Retinal pigment epithelial cell (primary cell): Measurements from ENCODE around the gene KRAS.
A peak's percentile ranks its signal among the peaks of the same experiment; 100 is the strongest.

Experiments used
- DNase-seq: peaks from one replicate; pipeline ENCODE4 v3.0.0-alpha.2; 2010; ENCODE audit warnings: low read depth
- H3K4me3 ChIP-seq: 2 replicates; pipeline ENCODE4 v1.5.1; 2011; ENCODE audit warnings: mild to moderate bottlenecking, low read length, control low read depth, moderate library complexity
- TF ChIP-seq, protein P1 (sequence below): conservative IDR thresholded peaks from 2 replicates; pipeline ENCODE4 v1.5.1; 2011; ENCODE audit warnings: low read depth, low read length, control low read depth, inconsistent platforms

The KRAS gene

DNA sequence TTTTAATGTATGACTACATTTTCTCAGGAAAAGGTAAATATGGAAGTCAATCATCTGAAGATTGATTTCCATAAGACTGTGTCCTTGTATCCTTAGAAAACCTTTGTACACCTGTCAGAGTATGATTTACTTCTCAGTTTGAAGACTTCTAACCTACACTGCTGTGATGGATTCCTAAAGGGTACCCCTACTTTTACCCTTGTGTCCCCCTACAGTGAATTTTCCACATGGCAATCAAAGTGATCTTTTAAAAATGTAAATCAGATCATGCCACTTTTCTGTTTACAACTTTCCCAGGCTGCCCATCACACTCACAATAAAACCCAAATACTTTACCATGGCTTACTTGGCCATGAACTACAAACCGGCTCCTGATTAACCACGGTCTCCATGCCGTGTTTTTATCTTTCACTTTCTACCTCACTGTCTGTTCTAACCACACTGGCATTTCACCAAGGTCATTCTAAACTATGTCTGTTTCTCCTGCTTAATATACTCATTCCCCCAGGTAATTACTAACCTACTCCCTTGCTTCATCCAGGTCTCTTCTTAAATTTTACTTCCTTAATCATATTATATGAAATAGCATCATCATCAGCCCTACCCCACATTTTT lies 63.8 kb downstream of the KRAS start:
- TF ChIP-seq, protein P1, sequence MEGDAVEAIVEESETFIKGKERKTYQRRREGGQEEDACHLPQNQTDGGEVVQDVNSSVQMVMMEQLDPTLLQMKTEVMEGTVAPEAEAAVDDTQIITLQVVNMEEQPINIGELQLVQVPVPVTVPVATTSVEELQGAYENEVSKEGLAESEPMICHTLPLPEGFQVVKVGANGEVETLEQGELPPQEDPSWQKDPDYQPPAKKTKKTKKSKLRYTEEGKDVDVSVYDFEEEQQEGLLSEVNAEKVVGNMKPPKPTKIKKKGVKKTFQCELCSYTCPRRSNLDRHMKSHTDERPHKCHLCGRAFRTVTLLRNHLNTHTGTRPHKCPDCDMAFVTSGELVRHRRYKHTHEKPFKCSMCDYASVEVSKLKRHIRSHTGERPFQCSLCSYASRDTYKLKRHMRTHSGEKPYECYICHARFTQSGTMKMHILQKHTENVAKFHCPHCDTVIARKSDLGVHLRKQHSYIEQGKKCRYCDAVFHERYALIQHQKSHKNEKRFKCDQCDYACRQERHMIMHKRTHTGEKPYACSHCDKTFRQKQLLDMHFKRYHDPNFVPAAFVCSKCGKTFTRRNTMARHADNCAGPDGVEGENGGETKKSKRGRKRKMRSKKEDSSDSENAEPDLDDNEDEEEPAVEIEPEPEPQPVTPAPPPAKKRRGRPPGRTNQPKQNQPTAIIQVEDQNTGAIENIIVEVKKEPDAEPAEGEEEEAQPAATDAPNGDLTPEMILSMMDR = no peak
- H3K4me3 ChIP-seq = no peak overlapping the region
- no peak for DNase-seq

DNA sequence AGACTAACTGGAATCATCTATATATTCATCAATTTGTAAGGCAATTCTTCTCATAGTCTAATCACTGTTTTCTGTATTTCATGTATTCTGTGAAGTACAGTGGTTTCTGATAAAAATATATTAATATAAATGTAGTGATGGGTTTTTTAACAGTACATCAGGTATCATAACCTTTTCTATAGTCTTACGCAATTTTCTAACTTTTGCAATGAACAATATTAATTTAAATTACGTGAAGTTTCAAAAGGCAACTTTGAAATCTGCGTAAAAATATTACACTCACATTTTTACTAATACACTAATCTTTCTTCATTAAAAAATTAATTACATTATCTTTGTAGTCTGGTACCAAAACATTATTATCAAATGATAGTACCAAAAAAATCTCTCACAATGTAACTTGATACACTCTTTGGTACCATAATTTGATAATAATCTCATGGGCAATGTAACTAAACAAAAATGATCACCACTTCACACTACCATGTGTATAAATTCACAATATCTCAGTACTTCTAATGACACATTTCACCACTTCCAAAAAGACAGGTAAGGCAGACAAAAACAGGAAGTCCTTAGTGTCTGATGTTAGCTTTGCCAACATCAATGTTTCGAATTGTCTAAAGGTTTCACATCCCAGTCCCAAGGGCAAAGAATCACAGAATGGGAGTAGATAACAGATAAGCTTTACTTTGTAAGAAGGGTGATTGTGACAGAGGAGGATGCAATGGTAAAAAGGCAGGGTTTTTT lies 64.5 kb downstream of the KRAS start:
- DNase-seq = no peak
- no peak overlapping the region for H3K4me3 ChIP-seq
- TF ChIP-seq, protein P1 = no peak

DNA sequence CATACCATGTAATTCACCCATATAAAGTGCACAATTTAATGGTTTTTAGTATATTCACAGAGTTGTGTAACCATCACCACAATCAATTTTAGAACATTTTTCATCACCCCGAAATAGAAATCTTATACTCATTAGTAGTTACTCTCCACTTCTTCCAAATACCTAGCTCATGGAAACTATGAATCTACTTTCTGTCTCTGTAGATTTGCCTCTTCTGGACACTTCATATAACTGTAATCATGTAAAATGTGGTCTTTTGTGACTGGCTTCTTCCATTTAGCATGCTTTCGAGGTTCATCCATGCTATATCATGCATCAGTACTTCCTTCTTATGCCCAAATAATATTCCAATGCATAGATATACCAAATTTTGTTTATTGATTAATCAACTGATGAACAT lies 66.6 kb downstream of the KRAS start:
- DNase-seq = no peak
- H3K4me3 ChIP-seq = no peak overlapping the region
- TF ChIP-seq, protein P1 = no peak

DNA sequence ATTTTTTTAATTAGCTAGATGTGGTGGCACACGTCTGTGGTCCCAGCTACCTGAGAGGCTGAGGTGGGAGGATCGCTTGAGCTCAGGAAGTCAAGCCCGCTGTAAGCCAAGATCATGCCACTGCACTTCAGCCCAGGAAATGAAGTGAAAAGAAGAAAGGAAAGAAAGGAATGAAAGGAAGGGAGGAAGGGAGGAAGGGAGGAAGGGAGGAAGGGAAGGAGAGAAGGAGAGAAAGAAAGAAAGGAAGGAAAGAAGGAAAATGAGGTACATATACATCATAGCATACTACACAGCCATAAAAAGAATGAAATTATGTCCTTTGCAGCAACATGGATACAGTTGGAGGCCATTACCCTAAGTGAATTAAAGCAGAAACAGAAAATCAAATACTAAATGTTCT lies 68.0 kb downstream of the KRAS start:
- TF ChIP-seq, protein P1 = no peak
- H3K4me3 ChIP-seq = no peak overlapping the region
- DNase-seq = no peak

DNA sequence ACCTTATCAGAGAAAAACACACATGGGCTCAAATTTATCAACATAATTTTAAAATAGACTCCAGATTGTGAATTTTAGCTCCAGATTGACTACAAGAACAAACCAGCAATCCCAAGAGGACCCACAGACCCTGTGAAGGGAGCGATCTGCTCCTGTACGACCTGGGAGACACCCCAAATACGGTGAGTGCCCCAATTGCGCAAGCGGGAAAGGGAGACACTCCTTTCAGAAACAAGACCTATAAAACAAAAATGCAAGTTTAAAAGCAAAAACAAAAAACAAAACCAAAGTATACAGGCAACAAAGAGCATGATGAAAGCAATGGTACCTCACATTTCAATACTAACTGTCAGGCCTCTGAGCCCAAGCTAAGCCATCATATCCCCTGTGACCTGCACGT lies 87.9 kb downstream of the KRAS start:
- H3K4me3 ChIP-seq = no peak overlapping the region
- no peak for DNase-seq
- TF ChIP-seq, protein P1 = no peak

DNA sequence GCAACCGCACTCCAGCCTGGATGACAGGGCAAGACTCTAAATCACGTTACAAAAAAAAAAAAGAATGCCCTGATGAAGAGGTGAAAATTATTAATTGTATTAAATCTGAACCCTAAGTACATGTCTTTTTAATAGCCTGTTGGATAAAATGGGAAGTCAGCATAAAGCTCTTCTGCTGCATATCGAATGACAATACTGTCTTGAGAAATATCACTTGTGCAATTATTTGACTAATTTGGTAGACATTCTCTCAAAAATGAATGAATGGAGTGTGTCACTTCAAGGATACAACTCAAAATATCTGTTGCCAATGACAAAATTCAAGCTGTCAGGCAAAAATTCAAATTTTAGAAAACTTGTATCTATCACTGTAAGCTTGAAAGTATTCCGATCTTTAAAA lies 94.7 kb downstream of the KRAS start:
- TF ChIP-seq, protein P1 = no peak
- H3K4me3 ChIP-seq = no peak overlapping the region
- DNase-seq = no peak

DNA sequence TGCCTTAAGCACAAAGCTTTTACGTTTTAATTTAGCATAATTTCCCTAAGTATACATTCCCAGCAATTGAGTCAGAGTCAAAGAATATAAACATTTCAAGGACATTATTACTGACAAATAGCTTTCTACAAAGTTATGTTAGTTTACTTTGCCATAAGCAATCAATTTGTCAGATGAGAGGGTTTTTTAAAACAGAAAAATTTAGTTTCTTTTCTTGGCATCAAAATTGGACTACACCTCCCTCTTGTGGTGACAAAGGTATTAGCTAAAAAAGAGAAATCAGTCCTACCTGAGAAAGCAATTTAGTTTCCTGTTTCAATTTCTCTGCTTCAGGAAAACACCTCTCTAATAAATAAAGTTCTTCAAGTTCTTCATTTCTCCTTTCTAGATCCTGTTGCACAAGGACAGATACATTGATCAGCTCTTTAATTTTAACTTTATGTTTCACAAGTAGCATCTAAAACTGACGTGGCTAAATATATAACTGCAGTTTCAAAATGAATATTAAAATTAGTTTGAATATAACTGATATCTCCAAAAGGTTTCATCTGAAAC lies 95.6 kb downstream of the KRAS start:
- TF ChIP-seq, protein P1 = peak; percentile 76
- no peak for DNase-seq
- H3K4me3 ChIP-seq = no peak overlapping the region
